Endothelial cell of umbilical vein (primary cell): Measurements from ENCODE around the gene FZD10. TPM values are rescaled to one million over a fixed set of nuclear protein-coding genes. Genes with fewer than 3 reads are reported as not detected.

ENCODE experiments used
- BruUV-seq: library from RNA; stranded (reverse); fragments of 400-500 nt; replicated peaks from 2 replicates; lab custom pipeline; 2021; lab: Mats Ljungman, UMichigan
- CTCF ChIA-PET: fragments of 300-600, 350-600 bp; sonication (Branson Sonifier 250); formaldehyde crosslinking; loops from one replicate; lab custom pipeline; 2021; ENCODE audit warnings: antibody characterized with exemption, inconsistent platforms; lab: Charles Lee
- POLR2A ChIA-PET: fragments of 300-600, 350-600 bp; sonication (Branson Sonifier 250); formaldehyde crosslinking; loops from one replicate; lab custom pipeline; 2021; ENCODE audit warnings: antibody characterized with exemption, inconsistent platforms; lab: Charles Lee
- DNase-seq: peaks from one replicate; pipeline ENCODE4 v3.0.0-alpha.2; 2011; ENCODE audit warnings: low read depth, low spot score
- FAIRE-seq: peaks from 2 replicates; lab custom pipeline; 2011; peaks lifted over from hg19 to GRCh38; lab: Jason Lieb, UNC
- H2AFZ ChIP-seq: 2 replicates; pipeline ENCODE4 v1.6.0; 2012; ENCODE audit warnings: low read depth, low read length, control low read depth, inconsistent platforms
- H3K27ac ChIP-seq: 2 replicates; pipeline ENCODE4 v1.5.1; 2011; ENCODE audit warnings: low read depth, mild to moderate bottlenecking, control low read depth, low read length, moderate library complexity; ENCODE audit not compliant: insufficient read depth
- H3K27me3 ChIP-seq, 2 experiments: 2 replicates each; pipeline versions ENCODE4 v1.6.0 to v1.6.1; 2011; ENCODE audit warnings: low read length in 2 of 2, mixed read lengths in 1 of 2; ENCODE audit not compliant: control insufficient read depth in 2 of 2, insufficient read depth in 2 of 2
- H3K36me3 ChIP-seq, 2 experiments: 2 replicates in 1 of 2; 3 replicates in 1 of 2; pipeline ENCODE4 v1.5.1; 2011; ENCODE audit warnings: low read length in 2 of 2, mild to moderate bottlenecking in 1 of 2, moderate library complexity in 1 of 2; ENCODE audit not compliant: control insufficient read depth in 2 of 2, insufficient read depth in 2 of 2; ENCODE audit errors: extremely low read depth in 1 of 2
- H3K4me1 ChIP-seq: 3 replicates; pipeline ENCODE4 v1.5.1; 2011; ENCODE audit warnings: mild to moderate bottlenecking, low read length; ENCODE audit not compliant: control insufficient read depth, insufficient read depth; ENCODE audit errors: extremely low read depth
- H3K4me2 ChIP-seq: 2 replicates; pipeline ENCODE4 v1.6.1; 2011; ENCODE audit warnings: low read length, control low read depth, mixed read lengths; ENCODE audit not compliant: insufficient read depth
- H3K4me3 ChIP-seq, 3 experiments: fragments of 200-600 bp in 1 of 3; sonication (generic), shearing (Covaris generic) in 1 of 3; replicated peaks in 1 of 3; 2 replicates each; pipeline ENCODE4 v1.5.1; 2011 to 2016; ENCODE audit warnings: control low read depth in 3 of 3, low read length in 3 of 3, mild to moderate bottlenecking in 2 of 3, inconsistent platforms in 1 of 3, low read depth in 1 of 3, moderate library complexity in 1 of 3; ENCODE audit not compliant: insufficient read depth in 1 of 3
- H3K79me2 ChIP-seq: 2 replicates; pipeline ENCODE4 v1.6.0; 2012; ENCODE audit warnings: low read length, inconsistent platforms; ENCODE audit not compliant: control insufficient read depth, insufficient read depth
- H3K9ac ChIP-seq: replicated peaks from 2 replicates; pipeline ENCODE3; 2011; ENCODE audit warnings: low read length, control low read depth; ENCODE audit not compliant: insufficient read depth; ENCODE audit errors: extremely low read depth
- H3K9me1 ChIP-seq: replicated peaks from 3 replicates; pipeline ENCODE4 v1.6.0; 2011; ENCODE audit warnings: mild to moderate bottlenecking, low read length; ENCODE audit not compliant: control insufficient read depth, insufficient read depth; ENCODE audit errors: extremely low read depth
- H3K9me3 ChIP-seq: replicated peaks from 2 replicates; pipeline ENCODE4 v1.5.1; 2012; ENCODE audit warnings: low read length, inconsistent platforms; ENCODE audit not compliant: control insufficient read depth, insufficient read depth
- H4K20me1 ChIP-seq: replicated peaks from 2 replicates; pipeline ENCODE3; 2011; ENCODE audit warnings: mild to moderate bottlenecking, low read length; ENCODE audit not compliant: control insufficient read depth, insufficient read depth; ENCODE audit errors: extremely low read depth
- EZH2 ChIP-seq: IDR thresholded peaks from 2 replicates; pipeline ENCODE4 v1.6.1; 2012; ENCODE audit warnings: borderline replicate concordance, low read depth, mild to moderate bottlenecking, moderate library complexity, low read length, inconsistent platforms; ENCODE audit not compliant: severe bottlenecking
- FOS ChIP-seq: IDR thresholded peaks from 2 replicates; pipeline ENCODE4 v1.6.1; 2011; ENCODE audit warnings: mild to moderate bottlenecking, low read length, moderate library complexity, borderline replicate concordance; ENCODE audit not compliant: insufficient read depth
- GATA2 ChIP-seq: IDR thresholded peaks from 2 replicates; pipeline ENCODE4 v1.7.0; 2011; ENCODE audit warnings: low read depth, mild to moderate bottlenecking, moderate library complexity, mixed read lengths, low read length; ENCODE audit not compliant: insufficient read length, insufficient read depth
- JUN ChIP-seq: IDR thresholded peaks from 2 replicates; pipeline ENCODE4 v1.6.1; 2011; ENCODE audit warnings: borderline replicate concordance, low read depth; ENCODE audit not compliant: insufficient read length, insufficient read depth
- POLR2AphosphoS5 ChIP-seq: IDR thresholded peaks from 2 replicates; pipeline ENCODE4 v1.6.1; 2012; ENCODE audit warnings: low read depth, mild to moderate bottlenecking, control low read depth, low read length, moderate library complexity; ENCODE audit not compliant: insufficient read depth
- dilution Hi-C: fragments of 300-500 bp; cut with MboI; formaldehyde crosslinking; loops from one replicate; pipeline ENCODE4 v1.15.0; 2019; ENCODE audit warnings: low sequenced_read_pairs; ENCODE audit not compliant: extremely low pct_ligation_motif_present
- intact Hi-C: fragments of 100-400 bp; cut with micrococcal nuclease; formaldehyde crosslinking; loops from one replicate; pipeline ENCODE4 v1.10.0; 2022
- polyA plus RNA-seq, 4 experiments: library from polyadenylated mRNA; depleted of rRNA in 3 of 4; stranded (reverse) in 3 of 4; unstranded in 1 of 4; fragments of >200 nt; gene quantifications; 2 replicates each; pipeline versions ENCODE4 v1.2.1 to v1.2.3, GENCODE V29; 2011 to 2012; ENCODE audit warnings: missing spikeins in 1 of 4
- total RNA-seq: library from RNA; stranded (reverse); gene quantifications from 2 replicates; pipeline ENCODE4 v1.2.3, GENCODE V29; 2021
- TF ChIP-seq, protein P1 (sequence below), 2 donors: IDR thresholded peaks; 1 replicate in 1 of 2; 2 replicates in 1 of 2; pipeline ENCODE4 v1.5.1; 2011; ENCODE audit warnings: low read length in 2 of 2, mild to moderate bottlenecking in 2 of 2, moderate library complexity in 2 of 2, control low read depth in 1 of 2, inconsistent platforms in 1 of 2, low read depth in 1 of 2; ENCODE audit not compliant: insufficient read depth in 1 of 2; ENCODE audit errors: extremely low read depth in 1 of 2

FZD10 gene
- total and polyA plus RNA-seq, 2 donors (not counting 3 experiments of a cell fraction or from before 2014, with no cell fraction given): not detected

DNA sequence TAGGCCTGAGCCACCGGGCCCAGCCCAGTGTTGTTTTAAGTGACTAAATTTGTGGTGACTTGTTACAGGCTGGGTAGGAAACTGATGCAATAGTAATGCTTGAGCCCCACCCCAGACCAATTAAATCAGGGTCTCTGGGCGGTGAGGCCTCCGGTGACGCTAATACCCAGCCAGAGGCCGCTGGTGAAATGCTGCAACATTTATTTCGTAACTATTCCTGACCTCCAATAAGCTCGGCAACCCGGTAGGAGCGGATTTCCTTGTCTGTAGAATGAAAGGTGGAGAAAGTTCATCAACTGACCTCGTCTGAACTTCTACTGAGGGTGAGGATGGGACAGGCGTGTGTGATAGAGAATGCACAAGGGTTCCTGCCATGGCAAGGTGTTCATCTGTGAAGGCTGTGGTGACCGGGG, 42.3 kb downstream of the FZD10 start:
- BruUV-seq: no TSS peak
- intact Hi-C loops: no loop called here
- CTCF ChIA-PET: no interaction called here

DNA sequence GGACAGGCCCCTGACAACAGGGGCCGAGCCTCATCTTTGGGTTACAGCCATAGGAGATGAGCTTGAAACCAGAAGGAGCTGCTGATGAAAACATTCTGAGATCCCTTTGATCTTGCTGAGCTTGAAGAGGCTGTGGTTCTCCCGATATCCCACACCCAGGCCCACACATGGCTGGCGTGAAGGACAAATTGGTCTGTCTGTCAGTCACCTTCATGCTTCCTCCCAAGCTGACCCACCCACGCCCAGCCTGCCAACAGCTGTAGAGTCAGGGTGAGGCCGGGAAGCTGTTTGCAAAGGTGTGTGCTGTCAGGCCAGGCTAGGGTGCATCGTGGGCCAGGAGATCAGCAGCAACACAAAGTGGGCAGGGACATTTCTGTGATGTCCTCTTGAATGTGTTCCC, 43.2 kb downstream of the FZD10 start:
- intact Hi-C loops: no loop called here
- dilution Hi-C loops: no loop called here

More for the DNA sequence above, 42.3 kb downstream of the FZD10 start:
- no peaks in the 10 kb centered on the region for H4K20me1 ChIP-seq
- H3K27ac ChIP-seq: no peak overlapping the region
- H3K9me1 ChIP-seq: no peaks in the 10 kb centered on the region
- H3K9me3 ChIP-seq: peaks cover 5% of the 10 kb centered on the region
- H3K9ac ChIP-seq: no peak overlapping the region
- dilution Hi-C loops: no loop called here
- H3K27me3 ChIP-seq: no peaks in the 10 kb centered on the region
- no peak overlapping the region for H3K4me3 ChIP-seq
- no peak overlapping the region for H2AFZ ChIP-seq
- DNase-seq (no peak), FAIRE-seq (no peak)
- no peaks in the 10 kb centered on the region for H3K4me1 ChIP-seq
- no peaks in the 10 kb centered on the region for H3K79me2 ChIP-seq
- no peaks in the 10 kb centered on the region for H3K36me3 ChIP-seq
- H3K4me2 ChIP-seq: no peak overlapping the region
- POLR2A ChIA-PET: no interaction called here
- TF ChIP-seq JUN (no peak), GATA2 (no peak), POLR2AphosphoS5 (no peak), EZH2 (no peak), FOS (no peak)
- TF ChIP-seq, protein P1, sequence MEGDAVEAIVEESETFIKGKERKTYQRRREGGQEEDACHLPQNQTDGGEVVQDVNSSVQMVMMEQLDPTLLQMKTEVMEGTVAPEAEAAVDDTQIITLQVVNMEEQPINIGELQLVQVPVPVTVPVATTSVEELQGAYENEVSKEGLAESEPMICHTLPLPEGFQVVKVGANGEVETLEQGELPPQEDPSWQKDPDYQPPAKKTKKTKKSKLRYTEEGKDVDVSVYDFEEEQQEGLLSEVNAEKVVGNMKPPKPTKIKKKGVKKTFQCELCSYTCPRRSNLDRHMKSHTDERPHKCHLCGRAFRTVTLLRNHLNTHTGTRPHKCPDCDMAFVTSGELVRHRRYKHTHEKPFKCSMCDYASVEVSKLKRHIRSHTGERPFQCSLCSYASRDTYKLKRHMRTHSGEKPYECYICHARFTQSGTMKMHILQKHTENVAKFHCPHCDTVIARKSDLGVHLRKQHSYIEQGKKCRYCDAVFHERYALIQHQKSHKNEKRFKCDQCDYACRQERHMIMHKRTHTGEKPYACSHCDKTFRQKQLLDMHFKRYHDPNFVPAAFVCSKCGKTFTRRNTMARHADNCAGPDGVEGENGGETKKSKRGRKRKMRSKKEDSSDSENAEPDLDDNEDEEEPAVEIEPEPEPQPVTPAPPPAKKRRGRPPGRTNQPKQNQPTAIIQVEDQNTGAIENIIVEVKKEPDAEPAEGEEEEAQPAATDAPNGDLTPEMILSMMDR (IDR thresholded peaks at IDR 0.05; ENCODE audit: extremely low read depth in 1 of 2, insufficient read depth in 1 of 2, low read depth in 1 of 2, low read length in 2 of 2): no peak

More for the DNA sequence above, 43.2 kb downstream of the FZD10 start:
- Histone ChIP-seq H3K79me2 (no peaks in the 10 kb centered on the region), H3K4me1 (no peaks in the 10 kb centered on the region), H2AFZ (no peak overlapping the region), H3K4me2 (no peak overlapping the region), H3K9me1 (no peaks in the 10 kb centered on the region), H3K9me3 (peaks cover 8% of the 10 kb centered on the region), H3K27ac (no peak overlapping the region), H3K36me3 (no peaks in the 10 kb centered on the region), H3K4me3 (no peak overlapping the region), H3K9ac (no peak overlapping the region), H4K20me1 (no peaks in the 10 kb centered on the region), H3K27me3 (no peaks in the 10 kb centered on the region)
- FAIRE-seq (no peak), DNase-seq (no peak)
- POLR2A ChIA-PET: no interaction called here
- no TSS peak for BruUV-seq
- CTCF ChIA-PET: no interaction called here
- TF ChIP-seq GATA2: no peak
